GM18505 (cell line): ENCODE results near the gene CORO6.

Experiments used
- ATAC-seq: cut with Tn5 transposase; IDR thresholded peaks from one replicate; pipeline ENCODE4 v1.9.1; 2021; ENCODE audit not compliant: unreplicated experiment
- POLR2A ChIP-seq: IDR thresholded peaks from 4 replicates; pipeline ENCODE4 v1.6.1; 2011; ENCODE audit warnings: borderline replicate concordance; ENCODE audit not compliant: insufficient read depth, insufficient read length; ENCODE audit errors: extremely low read depth

CORO6 gene

GRCh38 chr17:29571883-29572681 lies 50.6 kb downstream of the CORO6 start:
- no peak for ATAC-seq
- no peak for TF ChIP-seq POLR2A

GRCh38 chr17:29571486-29571882 lies 51.2 kb downstream of the CORO6 start:
- no peak for TF ChIP-seq POLR2A
- ATAC-seq, result no peak

DNA sequence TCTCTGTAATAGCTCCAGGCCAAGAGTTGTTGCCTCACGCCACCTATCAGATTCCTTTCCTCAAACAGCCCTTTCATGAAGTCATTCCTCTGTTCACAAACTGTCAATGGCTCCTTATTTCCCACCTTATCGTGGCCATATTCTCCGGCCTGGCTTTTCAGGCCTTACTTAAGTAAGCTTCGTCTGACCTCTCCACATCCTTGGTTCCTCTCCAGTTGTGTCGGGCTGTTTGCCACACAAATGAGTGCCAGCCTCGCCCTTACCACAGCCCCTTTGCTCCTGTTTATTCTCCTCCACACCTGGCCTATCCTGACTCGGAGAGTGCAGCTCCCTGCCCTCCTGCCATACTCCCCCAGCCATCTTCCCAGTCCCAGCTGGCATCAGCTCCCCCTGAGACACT lies 52.2 kb downstream of the CORO6 start:
- ATAC-seq, result no peak
- TF ChIP-seq POLR2A, result no peak

- no peak for TF ChIP-seq POLR2A
- no peak for ATAC-seq
Measured at GRCh38 chr17:29569245-29569950, 53.3 kb downstream of the CORO6 start.

- peak; percentile 75 for TF ChIP-seq POLR2A
- peak; percentile 41 for ATAC-seq
Measured at GRCh38 chr17:29568331-29569244, 54.1 kb downstream of the CORO6 start, which contains the start of gene TP53I13. TSS of gene TP53I13 (plus strand) at chr17:29568701. CDS start at chr17:29568759, 58 bp downstream.

DNA sequence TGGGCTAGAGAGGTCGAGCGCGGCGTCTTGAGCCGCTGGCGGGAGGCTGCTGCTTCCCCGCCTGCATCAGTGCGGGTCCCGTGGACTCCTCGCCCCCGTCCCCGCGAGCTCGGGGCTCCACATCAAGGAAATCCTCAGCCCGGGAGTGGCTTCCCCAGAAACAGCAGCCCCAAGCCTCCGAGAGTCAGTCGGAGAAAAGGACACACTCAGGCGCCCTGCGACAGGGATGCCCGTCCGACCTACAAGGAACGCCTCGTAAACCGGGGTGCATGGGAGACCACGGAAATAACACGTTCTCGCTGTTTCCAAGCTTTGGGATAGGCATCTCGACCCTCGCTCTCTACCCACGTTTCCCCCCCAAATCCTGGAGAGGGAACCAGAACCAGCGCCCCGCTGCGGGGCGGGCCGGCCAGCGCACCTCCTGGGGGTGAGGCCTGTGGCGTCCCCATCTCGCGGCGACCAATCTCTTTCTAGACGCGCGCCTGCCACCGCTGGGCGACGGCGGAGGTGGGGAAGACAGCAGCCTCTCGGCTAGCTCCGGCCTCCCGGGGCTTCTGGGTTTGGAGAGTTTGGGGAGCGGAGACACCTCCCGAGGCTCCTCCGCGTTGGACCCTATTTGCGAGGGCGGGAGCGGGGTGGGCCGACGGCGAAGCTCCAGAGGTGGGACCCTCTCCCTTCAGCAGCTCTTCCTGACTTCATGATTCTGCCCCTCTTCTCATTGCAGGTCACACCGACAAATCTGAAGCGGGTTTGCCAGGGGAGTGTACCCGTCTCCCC lies 55.0 kb downstream of the CORO6 start:
- TF ChIP-seq POLR2A, result peak; percentile 28
- peak; percentile 33 for ATAC-seq

DNA sequence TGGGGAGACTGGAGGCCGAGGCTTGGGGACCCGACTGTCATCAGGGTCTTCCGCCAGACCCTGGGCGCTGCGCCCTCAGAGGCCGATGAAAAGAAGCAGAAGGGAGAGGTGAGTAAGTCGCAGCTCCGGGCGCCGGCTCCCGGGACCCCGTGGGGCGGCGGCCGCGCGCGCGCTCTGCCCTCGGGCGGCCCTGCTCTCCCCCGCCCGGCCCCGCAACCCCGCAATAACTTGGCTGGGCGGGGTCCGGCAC lies 55.5 kb downstream of the CORO6 start:
- ATAC-seq, result no peak
- TF ChIP-seq POLR2A, result no peak

- no peak for ATAC-seq
- TF ChIP-seq POLR2A, result no peak
Measured at GRCh38 chr17:29566473-29567303, 56.0 kb downstream of the CORO6 start, which contains the start of gene ABHD15. TSS of gene ABHD15 (minus strand) at chr17:29567037. CDS start at chr17:29566966, 71 bp downstream.

DNA sequence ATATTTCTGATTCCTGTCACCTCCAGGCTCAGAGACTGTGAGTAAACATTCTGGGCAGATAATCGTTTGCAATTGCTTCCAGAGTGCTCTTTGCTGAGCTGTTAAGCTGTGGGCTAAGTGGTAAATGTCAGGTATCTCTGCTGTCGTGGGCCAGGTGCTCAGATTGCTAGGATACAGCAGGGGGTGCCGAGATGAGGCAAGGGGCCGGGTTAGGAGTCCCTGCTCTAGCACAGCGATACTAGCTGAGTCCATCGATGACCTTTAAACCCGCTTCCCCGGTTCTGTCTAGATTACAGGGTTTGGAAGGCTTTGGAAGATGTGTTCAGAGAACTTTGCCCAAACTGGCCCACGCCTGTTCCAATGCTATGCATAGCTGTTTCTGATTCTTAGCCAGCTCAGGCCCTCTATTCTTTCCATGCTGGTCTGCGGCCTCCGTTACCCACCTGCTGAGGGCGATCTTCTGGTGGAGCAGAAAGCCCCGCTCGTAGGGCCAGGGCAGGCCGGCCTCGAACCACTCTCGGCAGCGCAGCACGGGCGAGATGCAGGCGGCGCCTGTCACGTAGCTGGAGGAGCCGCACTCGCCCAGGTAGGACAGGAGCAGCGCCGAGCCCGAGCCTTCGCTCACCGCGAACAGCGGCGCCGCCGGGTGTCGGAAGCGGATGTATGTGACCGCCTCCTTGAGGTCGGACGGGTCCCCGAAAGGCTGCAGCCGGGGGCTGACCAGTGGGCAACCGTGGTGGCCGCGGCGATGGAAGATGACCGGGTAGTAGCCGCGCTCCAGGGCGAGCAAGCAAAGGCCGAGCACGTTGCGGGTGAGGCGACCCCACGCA lies 56.9 kb downstream of the CORO6 start:
- ATAC-seq, result no peak
- TF ChIP-seq POLR2A, result peak; percentile 9
